8988T (cell line): ENCODE data around the gene HTR7.

Experiments used
- DNase-seq: peaks from one replicate; pipeline ENCODE4 v3.0.0; 2011

The HTR7 gene

GRCh38 chr10:90800232-90800796, 57.5 kb downstream of the HTR7 start:
- DNase-seq, result no peak

GRCh38 chr10:90799172-90799571, 58.7 kb downstream of the HTR7 start:
- no peak for DNase-seq

- DNase-seq, result no peak
Measured at GRCh38 chr10:90798482-90798881, 59.4 kb downstream of the HTR7 start.

- no peak for DNase-seq
Measured at GRCh38 chr10:90790422-90790821, 67.4 kb downstream of the HTR7 start.

- DNase-seq, result no peak
Measured at GRCh38 chr10:90788968-90789367, 68.9 kb downstream of the HTR7 start.

- DNase-seq, result no peak
Measured at GRCh38 chr10:90788199-90788491, 69.7 kb downstream of the HTR7 start.

GRCh38 chr10:90787393-90788198, 70.2 kb downstream of the HTR7 start:
- DNase-seq, result no peak

- no peak for DNase-seq
Measured at GRCh38 chr10:90785782-90786181, 72.1 kb downstream of the HTR7 start.

GRCh38 chr10:90784771-90785170, 73.1 kb downstream of the HTR7 start:
- DNase-seq, result no peak

GRCh38 chr10:90780488-90780887, 77.4 kb downstream of the HTR7 start:
- no peak for DNase-seq

- DNase-seq, result no peak
Measured at GRCh38 chr10:90779548-90779947, 78.3 kb downstream of the HTR7 start.

- no peak for DNase-seq
Measured at GRCh38 chr10:90777621-90778020, 80.2 kb downstream of the HTR7 start.

GRCh38 chr10:90775351-90776028, 82.3 kb downstream of the HTR7 start:
- no peak for DNase-seq

- DNase-seq, result no peak
Measured at GRCh38 chr10:90769946-90770841, 87.6 kb downstream of the HTR7 start.

GRCh38 chr10:90751107-90751997, 106.5 kb downstream of the HTR7 start:
- no peak for DNase-seq

- no peak for DNase-seq
Measured at GRCh38 chr10:90746829-90747228, 111.0 kb downstream of the HTR7 start.

GRCh38 chr10:90745565-90745964, 112.3 kb downstream of the HTR7 start:
- no peak for DNase-seq

GRCh38 chr10:90743291-90743690, 114.5 kb downstream of the HTR7 start:
- no peak for DNase-seq

GRCh38 chr10:90741926-90742565, 115.8 kb downstream of the HTR7 start:
- no peak for DNase-seq

GRCh38 chr10:90740265-90740664, 117.6 kb downstream of the HTR7 start:
- no peak for DNase-seq

- DNase-seq, result no peak
Measured at GRCh38 chr10:90738885-90739284, 119.0 kb downstream of the HTR7 start.

GRCh38 chr10:90734415-90734814, 123.4 kb downstream of the HTR7 start:
- no peak for DNase-seq
